HG03378 (cell line): ENCODE results near the gene KPNA2.
"Not testable (repeated sequence)": the region's sequence is repeated elsewhere in the genome, so short reads cannot be mapped to it uniquely, and the experiment has no call there.

ENCODE experiments used
- ATAC-seq: cut with Tn5 transposase; IDR thresholded peaks from one replicate; pipeline ENCODE4 v1.9.1; 2021; ENCODE audit warnings: mild to moderate bottlenecking, moderate library complexity; ENCODE audit not compliant: unreplicated experiment

Gene KPNA2

DNA sequence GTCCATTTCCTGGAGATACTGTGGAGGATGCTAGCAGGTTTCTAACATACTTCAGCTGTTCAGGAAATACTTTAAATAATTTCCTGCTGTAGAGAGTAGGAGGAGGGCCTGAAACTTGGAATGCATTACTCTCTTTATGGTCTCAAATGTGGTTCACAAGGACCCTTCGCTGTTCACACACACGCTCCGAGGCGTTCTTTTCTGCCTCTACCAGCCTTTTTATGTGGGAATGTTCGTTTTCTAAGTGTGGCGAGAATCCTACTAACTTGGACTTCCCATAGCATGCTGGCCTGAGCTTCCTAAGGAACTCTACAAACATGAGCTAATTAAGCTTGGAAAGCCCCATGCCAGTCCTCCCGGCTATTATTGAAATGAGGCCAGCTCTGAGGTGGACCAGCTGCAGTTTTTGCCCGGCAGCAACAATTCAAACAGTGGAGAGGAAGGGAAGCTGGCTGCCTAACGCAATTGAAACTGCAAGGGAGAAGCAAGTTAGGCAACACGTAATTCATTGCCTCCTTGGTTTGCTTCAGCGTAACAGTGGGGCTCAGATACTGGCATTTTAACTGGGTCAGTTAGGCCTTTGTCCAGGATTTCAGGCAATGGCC lies 18.9 kb downstream of the KPNA2 start:
- ATAC-seq: no peak

DNA sequence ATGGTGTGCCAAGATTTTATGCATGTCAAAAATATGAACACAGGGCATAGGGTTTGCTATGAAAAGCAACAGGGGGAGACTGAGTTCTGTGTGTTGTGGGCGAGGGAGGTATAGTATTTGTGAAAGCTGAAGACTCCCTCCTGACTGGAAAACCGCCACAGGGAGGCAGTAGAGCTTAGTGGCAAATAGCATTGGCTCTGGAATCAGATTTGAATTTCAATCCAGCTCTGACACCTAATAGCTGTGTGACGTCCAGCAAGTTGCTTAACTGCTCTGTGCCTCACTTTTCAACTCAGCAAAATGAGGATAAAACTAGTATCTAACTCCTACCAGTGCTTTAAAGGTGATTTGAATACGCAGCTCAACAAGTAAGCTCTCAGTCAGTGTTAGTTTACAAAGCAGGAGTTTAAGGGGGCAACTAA lies 22.0 kb downstream of the KPNA2 start:
- ATAC-seq: no peak

DNA sequence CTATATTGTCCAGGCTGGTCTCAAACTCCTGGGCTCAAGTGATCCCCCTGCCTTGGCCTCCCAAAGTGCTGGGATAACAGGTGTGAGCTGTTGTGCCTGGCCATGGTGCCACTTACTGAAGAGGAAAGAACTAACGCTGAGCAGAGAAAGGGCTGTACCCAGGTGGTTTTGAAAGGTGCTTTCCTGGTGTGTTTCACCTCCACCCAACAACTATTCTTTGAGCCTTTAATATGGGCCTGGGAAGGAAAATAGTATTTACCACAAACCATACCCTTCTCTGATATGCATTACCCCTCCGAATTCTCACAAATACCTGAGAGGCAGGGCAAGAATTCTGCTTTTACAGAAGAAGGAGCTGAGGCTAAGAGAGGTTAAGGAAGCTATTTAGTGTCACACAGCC lies 24.8 kb downstream of the KPNA2 start:
- no peak for ATAC-seq

DNA sequence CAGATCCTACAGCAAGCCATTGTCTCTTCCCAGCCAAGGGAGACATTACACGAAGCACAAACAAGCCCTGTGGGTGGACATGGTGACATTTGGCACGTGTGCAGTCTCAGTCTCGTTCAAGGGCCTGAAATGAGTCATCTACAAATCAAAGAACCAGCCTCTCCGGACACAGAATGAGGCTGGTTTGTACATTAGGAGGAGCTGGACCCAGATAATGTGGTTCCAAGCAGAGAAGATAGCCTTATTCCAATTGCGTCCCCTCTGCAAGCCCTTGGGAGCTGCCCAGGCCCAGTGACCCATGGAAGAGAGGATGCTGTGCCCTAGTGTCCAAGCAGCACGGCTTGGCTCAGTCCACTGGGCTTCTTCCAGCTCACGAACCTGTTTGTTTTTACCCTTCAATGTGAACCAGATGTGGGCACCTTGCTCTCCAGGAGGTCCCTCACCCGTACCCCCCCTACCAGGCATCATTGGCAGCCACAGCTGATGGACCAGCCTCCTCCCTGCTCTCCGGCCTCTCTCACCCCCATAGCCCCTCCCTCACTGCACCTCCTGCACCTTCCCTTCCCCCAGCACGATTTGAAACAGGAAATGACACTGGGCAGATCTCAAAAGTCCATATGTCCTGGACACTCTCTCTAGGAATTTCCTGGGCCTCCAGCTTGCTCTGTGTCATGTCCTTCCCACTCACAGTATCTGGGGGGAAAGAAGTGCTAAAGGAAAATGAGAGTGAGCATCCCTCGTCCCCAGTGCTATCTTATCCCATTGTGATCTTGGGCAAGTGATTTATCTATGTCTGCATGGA lies 26.2 kb downstream of the KPNA2 start:
- ATAC-seq: peak; percentile 56

DNA sequence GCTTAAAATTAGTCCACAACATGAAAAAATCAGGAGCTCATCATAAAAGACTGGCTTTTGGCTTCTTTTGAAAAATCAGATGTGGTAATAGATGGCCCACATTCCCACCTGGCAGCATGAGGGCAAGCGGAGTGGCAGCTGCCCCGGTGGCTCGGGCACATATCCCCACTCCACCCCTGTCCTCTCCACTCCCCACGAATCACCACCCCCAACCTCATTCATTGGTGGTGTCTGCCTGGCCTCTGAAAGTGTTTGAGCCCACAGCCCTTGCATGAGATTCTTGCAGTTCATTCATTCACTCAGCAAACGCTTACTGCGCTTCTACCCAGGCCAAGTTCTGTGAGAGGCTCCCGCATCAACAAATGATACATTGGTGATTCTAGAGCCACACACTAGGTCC lies 29.8 kb downstream of the KPNA2 start:
- not testable (repeated sequence) for ATAC-seq

DNA sequence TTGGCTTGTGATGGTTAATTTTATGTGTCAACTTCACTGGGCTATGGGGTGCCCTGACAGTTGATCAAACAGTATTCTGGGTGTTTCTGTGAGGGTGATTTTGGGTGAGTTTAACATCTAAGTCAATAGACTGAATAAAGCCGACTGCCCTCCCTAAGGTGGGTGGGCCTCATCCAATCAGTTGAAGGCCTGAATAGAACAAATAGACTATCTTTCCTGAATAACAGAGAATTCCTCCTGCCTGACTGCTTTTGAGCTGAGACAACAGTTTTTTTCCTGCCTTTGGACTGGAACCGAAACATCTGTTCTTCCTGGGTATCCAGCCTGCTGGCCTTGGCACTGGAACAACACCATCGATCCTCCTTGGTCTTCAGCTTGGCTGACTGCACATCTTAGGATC lies 33.0 kb downstream of the KPNA2 start:
- ATAC-seq: not testable (repeated sequence)

DNA sequence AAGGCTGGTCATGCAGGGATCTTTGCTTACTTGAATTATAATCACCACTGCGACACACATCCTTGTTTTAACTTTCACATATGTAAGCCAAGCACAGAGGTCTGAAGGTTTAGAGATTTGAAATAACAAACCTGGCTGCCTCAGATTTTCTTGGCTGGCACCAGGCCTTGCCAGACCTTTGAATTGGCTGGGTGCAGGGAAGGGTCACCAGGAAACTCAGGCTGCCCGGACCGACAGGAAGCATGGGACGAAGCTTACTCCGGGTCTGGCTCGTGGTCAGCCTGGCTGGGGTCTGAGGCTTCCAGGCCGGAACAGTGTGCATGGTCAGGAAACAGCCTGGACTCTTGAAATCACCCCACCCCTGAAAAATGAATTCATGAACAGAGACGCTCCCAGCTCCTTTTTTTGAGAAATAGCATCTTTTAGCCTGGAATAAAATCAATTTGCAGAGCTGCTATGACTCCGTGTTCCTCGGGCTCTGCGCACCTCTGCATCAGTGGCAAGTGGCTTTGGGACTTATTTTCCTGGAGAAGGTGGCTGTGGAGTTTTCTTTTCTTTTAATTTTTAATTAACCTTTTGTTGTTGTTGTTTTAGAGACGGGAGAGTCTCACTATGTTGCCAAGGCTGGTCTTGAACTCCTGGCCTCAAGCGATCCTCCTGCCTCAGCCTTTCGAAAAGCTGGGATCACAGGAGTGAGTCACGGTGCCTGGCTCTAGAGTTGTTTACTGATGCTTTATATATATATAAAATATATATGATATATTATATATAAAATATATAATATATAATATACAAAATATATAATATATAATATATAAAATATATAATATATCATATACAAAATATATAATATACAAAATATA lies 35.3 kb downstream of the KPNA2 start:
- not testable (repeated sequence) for ATAC-seq

DNA sequence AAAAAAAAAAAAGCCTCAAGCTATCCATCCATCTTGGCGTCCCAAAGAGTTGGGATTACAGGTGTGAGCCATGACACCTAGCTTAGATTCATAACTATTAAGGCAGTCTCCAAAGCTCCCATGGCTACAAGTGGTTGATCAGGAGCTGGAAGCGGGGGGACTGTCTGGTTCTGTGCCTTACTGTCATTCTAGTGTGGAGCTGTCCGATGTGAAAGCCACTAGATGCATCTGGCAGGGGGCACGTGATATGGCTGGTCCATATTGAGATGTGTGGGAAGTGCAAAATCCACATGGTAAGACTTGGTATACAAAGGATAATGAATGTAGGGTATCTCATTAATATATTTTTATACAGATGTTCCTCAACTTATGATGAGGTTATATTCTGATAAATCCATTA lies 38.7 kb downstream of the KPNA2 start:
- no peak for ATAC-seq

DNA sequence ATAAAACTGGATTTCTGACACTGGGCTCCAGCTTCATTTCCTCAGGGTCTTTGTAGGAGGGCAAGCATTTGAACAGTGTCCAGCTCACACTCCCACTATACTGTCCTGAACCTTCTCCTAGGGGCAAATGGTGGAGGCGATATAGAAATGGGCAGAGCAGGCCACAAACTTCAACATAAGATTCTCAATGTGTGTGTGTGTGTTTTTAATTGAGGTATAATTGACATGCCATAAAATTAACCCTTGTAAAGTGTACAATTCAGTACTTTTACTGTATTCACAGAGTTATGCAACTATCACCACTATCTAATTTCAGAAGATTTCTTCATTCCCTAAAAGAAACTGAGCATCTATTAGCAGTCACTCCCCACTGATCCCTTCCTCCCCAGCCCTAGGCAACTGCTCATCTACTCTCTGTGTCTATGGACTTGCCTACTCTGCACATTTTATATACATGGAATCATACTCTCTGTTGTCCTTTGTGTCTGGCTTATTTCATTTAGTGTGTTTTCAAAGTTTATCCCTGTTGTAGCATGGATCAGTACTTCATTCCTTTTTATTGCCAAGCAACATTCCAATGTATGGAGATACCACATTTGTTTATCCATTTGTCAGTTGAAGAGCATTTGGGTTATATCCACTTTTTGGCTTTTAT lies 40.5 kb downstream of the KPNA2 start:
- ATAC-seq: not testable (repeated sequence)

DNA sequence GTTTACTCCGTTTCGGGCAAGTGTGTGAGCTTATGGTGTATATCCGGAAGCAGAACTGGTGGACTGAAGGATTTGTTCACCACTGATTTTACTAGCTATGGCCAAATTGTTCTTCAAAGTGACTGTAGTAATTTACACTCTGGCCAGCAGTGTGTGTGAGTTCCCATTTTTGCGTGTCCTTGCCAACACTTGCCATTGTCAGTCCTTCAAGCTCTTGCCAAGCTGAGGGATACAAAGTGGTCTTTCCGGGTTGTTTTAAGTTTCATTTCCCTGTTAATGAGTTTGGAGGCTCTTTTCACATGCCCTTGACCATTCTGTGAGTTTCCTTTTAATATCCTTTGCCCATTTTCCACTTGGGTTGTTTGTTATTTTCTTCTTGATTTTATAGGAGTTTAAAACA lies 42.0 kb downstream of the KPNA2 start:
- ATAC-seq: not testable (repeated sequence)

DNA sequence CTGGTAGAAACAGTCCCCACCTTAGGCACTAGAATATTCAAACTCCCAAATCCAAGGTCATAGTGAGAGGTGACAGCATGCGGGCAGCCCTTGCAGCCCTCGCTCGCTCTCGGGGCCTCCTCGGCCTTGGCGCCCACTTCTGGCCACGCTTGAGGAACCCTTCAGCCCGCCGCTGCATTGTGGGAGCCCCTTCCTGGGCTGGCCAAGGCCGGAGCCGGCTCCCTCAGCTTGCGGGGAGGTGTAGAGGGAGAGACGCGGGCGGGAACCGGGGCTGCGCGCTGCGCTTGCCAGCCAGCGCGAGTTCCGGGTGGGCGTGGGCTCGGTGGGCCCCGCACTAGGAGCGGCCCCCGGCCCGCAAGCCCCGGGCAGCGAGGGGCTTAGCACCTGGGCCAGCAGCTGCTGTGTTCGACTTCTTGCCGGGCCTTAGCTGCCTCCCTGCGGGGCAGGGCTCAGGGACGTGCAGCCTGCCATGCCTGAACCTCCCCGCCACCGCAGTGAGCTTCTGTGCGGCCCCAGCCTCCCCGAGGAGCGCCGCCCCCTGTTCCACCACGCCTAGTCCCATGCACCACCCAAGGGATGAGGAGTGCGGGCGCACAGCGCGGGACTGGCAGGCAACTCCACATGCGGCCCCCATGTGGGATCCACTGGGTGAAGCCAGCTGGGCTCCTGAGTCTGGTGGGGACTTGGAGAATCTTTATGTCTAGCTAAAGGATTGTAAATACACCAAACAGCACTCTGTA lies 45.0 kb downstream of the KPNA2 start:
- no peak for ATAC-seq

DNA sequence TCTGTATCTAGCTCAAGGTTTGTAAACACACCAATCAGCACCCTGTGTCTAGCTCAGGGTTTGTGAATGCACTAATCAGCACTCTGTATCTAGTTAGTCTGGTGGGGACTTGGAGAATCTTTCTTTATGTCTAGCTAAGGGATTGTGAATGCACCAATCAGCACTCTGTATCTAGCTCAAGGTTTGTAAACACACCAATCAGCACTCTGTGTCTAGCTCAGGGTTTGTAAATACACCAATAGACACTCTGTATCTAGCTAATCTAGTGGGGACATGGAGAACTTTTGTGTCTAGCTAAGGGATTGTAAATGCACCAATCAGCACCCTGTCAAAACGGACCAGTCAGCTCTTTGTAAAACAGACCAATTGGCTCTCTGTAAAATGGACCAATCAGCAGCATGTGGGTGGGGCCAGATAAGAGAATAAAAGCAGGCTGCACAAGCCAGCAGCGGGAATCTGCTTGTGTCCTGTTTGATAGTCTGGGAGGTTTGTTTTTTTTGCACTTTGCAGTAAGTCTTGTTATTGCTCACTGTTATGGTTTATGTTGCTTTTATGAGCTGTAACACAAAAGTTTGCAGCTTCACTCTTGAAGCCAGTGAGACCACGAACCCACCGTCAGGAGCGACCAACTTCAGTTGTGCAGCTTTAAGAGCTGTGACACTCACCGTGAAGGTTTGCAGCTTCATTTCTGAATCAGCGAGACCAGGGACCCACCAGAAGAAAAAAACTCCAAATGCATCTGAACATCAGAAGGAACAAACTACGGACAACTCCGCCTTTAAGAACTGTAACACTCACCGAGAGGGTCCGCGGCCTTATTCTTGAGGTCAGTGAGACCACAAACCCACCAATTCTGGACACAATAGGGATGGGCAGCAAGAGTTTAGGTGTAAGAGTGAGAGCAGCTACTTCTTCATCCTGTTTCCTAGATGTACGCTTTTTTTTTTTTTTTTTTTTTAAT lies 46.0 kb downstream of the KPNA2 start:
- ATAC-seq: not testable (repeated sequence)

DNA sequence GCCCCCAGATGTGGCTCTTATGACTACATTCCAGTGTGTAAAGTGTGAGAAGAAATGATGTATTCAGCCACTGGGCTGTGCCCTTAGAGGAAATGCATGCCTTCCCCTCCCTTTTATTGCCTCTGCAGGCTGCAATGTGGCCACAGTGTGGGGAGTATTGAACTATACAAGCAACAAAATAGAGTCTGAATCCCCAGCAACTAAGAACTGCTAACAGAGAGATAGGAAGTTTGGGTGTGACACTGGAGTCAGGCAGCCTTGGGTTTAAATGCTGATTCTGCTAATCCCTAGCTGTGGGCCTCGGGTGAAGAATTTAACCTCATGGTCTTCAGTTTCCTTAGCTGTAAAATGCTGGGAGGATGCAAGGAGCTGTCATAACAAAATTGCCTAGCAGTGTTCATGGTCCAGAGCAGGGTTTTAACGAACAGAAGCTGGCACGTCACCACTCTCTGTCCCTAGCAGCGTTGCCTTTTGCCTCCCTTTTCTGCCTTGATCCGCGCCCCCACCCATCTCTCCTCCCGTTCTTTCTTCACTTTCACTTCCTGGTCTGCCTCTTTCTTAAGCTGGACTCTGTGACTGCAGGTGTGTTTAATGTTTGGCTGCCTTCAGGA lies 50.3 kb downstream of the KPNA2 start:
- no peak for ATAC-seq

DNA sequence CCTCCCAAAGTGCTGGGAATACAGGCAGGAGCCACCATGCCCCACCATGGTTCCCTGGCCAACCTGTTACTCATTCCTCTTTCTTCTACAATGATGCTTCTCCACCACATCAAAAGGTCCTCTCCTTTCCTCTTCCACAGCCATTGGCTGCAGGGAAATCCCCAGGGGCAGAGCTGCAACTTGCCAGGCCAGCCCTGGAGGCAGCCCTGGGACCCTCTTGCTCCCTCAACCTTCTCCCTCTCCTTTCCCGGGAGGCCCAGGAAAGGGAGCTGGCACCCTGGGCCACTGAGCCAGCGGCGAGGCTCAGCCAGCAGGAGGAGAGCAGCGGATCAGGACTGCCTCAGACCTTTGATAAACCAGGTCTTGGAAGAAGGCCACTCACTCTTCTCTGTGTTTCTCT lies 51.1 kb downstream of the KPNA2 start:
- ATAC-seq: not testable (repeated sequence)

DNA sequence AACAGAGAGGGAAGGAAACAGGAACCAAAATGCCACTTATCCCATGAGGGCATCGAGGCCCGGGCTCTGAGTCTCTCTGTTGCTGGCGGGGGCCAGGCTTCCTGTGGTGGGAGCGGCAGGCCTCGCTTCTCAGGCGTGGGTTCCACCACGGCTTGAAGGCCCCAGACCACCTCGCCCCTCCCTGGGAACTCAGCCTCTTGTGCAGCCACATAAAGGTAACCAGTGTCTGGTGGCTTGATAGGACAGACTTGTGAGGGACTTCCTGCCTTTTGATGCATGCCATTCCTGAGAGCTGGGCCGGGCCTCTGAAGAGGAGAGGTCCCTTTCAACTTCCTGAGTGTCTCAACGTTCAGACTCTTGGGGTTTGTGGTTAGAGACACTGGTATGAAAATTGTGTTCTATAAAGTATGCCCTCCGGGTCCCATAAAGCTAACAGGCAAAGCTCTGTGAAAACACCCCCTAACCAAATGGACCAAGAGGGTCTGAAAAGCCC lies 51.6 kb downstream of the KPNA2 start:
- peak; percentile 65 for ATAC-seq

DNA sequence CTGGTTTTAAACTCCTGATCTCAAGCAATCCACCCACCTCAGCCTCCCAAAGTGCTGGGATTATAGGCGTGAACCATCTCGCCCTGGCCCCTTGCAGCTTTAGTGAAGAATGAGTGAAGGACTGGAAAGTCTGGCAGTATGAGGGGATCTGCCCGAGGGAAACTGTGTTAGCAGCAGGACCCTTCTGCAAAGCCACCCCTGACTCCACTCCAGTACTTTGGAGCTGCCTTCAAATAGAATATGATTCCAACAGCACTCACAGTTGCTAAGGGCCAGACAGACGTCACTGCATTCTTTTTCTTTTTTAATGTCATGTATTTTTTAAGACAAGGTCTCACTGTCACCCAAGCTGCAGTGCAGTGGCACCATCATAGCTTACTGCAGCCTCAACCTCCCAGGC lies 52.3 kb downstream of the KPNA2 start:
- no peak for ATAC-seq

DNA sequence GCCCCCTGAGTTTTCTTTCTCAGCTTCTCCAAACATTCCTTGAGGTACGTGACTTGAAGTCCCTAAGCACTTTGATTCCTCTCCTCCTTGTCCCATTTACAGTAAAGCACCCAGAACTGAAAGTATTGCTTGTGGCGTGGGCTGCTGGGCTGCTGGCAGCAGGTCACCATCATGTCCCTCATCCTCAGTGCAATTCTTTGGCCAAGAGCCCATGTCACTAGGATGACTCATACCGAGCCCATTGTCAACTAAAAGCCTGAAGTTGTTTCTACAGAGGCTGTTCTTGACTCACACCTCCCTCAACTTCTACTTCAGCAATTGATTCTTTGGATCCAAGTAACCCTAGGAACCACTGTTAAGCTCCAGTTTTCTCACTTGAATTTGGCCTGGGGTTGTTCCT lies 54.3 kb downstream of the KPNA2 start:
- ATAC-seq: peak; percentile 63

DNA sequence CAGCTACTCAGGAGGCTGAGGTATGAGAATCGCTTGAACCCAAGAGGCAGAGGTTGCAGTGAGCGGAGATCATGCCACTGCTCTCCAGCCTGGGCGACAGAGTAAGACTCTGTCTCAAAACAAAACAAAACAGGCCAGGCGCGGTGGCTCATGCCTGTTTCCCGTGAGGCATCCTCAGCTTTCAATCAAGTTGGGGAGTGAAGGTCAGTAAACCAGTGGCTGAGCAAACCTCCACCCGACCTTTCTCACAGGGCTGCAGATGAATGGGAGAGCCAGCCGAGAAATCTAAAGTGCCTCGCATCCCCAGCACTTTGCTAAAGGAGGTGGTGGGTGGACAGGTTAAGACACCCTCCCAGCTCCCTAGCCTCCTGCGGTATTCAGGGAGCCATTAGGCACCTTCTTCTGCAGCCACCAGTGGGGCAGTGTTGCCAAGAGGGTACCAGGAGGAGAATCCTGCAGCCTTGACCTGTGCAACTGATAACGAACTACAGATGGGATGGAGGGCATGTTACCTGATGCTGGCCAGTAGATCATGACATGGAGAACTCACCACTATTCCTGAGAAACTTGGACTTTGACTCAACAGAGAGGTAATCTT lies 59.0 kb downstream of the KPNA2 start:
- no peak for ATAC-seq
